ENCODE results near the gene RGSL1.

The RGSL1 gene
- 0 to 0.15 (median 0) reads per million in 4 donors for total RNA-seq

GRCh38 chr1:182450087-182450486 is at the start of gene RGSL1:
TSS of gene RGSL1 (plus strand) at chr1:182450146. CDS start at chr1:182450166, 20 bp downstream.
- no peak for DNase-seq

GRCh38 chr1:182400567-182400966 is 49.4 kb upstream of the RGSL1 start, which contains the start of gene TEDDM1:
TSS of gene TEDDM1 (minus strand) at chr1:182400667. CDS start at chr1:182400485, 182 bp downstream.
- no peak for DNase-seq

GRCh38 chr1:182404781-182405180 is 45.2 kb upstream of the RGSL1 start:
- DNase-seq, result no peak

- DNase-seq, result no peak
Observed at GRCh38 chr1:182405578-182405977, 44.4 kb upstream of the RGSL1 start.

GRCh38 chr1:182406012-182406411 is 43.9 kb upstream of the RGSL1 start:
- no peak for DNase-seq

GRCh38 chr1:182407724-182408123 is 42.2 kb upstream of the RGSL1 start:
- no peak for DNase-seq

- no peak for DNase-seq
Observed at GRCh38 chr1:182408435-182409075, 41.4 kb upstream of the RGSL1 start.

- DNase-seq, result no peak
Observed at GRCh38 chr1:182410138-182410537, 39.8 kb upstream of the RGSL1 start.

GRCh38 chr1:182410620-182411273 is 39.2 kb upstream of the RGSL1 start:
- DNase-seq, result no peak

- no peak for DNase-seq
Observed at GRCh38 chr1:182413486-182413885, 36.5 kb upstream of the RGSL1 start.

GRCh38 chr1:182413969-182414368 is 36.0 kb upstream of the RGSL1 start:
- DNase-seq, result no peak

- DNase-seq, result no peak
Observed at GRCh38 chr1:182415789-182416188, 34.2 kb upstream of the RGSL1 start.

- no peak for DNase-seq
Observed at GRCh38 chr1:182426442-182427430, 23.2 kb upstream of the RGSL1 start.

- DNase-seq, result no peak
Observed at GRCh38 chr1:182428043-182428442, 21.9 kb upstream of the RGSL1 start.

- peak in 3 of 5 donors; percentile 12 to 70 (median 15) for DNase-seq
Observed at GRCh38 chr1:182430263-182431068, 19.5 kb upstream of the RGSL1 start.

GRCh38 chr1:182431278-182431677 is 18.7 kb upstream of the RGSL1 start:
- DNase-seq, result no peak

GRCh38 chr1:182433580-182433979 is 16.4 kb upstream of the RGSL1 start:
- no peak for DNase-seq

- no peak for DNase-seq
Observed at GRCh38 chr1:182438326-182438725, 11.6 kb upstream of the RGSL1 start.

- no peak for DNase-seq
Observed at GRCh38 chr1:182441719-182442118, 8.2 kb upstream of the RGSL1 start.

GRCh38 chr1:182442333-182442732 is 7.6 kb upstream of the RGSL1 start:
- no peak for DNase-seq

- no peak for DNase-seq
Observed at GRCh38 chr1:182444497-182444896, 5.4 kb upstream of the RGSL1 start.

GRCh38 chr1:182446033-182446669 is 3.8 kb upstream of the RGSL1 start:
- peak in 2 of 5 donors; percentile 10 to 42 for DNase-seq
